ENCODE measurements around the gene E2F3. TPM values are rescaled to one million over a fixed set of nuclear protein-coding genes. Genes with fewer than 3 reads are reported as not detected.

Gene E2F3
- total RNA-seq, result 6.5 TPM
- long read RNA-seq, partial matches to known transcripts, result 8 of 10 reads
- long read RNA-seq, other reads (novel, unspliced or antisense), result 2 of 10 reads

DNA sequence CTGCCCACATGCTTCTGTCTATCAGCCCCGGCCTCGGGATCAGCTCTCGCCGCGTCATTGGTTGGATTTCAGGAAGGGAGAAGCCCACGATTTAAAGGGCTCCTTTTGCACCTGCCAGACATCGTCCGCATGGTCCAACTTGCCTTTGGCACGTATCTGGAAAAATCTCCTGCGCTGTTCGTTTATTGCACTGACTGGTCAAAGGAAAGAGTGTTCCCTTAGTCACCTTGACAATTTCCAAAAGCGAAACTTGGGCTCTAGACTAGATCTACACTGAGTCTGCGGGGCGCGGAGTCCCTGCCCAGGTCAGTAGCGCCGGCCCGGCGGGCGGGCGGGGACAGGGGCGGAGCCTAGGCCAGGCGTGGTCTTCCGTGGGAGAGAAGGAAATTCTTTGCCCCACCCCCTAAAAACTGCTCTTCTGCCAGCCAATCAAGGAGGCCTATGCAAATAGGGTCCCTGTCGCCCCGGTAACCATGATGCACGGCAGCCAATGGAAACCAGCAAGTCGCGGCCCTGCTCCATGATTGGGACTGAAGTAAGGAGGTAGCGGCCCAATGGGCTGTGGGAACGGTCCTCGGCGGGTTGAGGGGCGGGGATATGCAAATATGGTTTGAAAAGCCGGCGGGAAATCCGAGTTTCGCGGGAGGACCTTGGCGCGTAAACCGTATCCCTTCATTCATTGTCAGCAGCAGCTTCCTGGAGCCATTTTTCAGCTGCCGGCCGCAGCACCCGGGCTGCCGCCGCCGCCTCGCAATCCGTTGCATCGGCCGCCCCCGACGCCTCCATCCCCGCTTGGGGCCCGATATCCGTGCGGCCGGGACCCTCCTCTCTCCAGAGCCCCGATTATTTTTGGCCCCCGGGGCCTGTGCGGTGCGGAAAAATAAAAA, at the start of gene E2F3:
TSS of gene E2F3 (plus strand) at position 675 of the 887 bp plus-strand sequence. CDS start 354 bp downstream, outside the sequence.
- peak; percentile 100 for DNase-seq
- intact Hi-C loops (cut with DNase I), result loop anchor here (5.0 kb wide), 2 partner anchors 109 to 131 kb away; partner anchors contain the start of gene CDKAL1
- peak; percentile 94 for ATAC-seq (ENCODE audit: poor library complexity)

DNA sequence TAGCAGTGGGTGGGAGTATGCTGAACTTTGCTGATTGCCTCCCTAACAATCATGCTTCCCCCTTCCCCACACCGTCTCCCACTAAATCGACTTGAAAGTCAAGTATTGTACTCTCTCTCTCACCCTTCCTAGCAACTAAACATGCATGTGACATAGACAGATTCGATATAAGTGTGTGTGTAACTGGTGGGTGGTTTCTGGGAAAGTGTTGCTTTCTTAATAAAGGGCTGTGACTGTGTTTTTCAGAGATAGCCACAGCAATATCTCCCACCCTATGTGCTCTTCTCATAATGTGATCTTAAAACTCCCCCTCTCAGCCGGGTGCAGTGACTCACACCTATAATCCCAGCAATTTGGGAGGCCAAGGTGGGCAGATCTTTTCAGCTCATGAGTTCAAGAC, 49.3 kb upstream of the E2F3 start:
- ATAC-seq (ENCODE audit: poor library complexity) (no peak), DNase-seq (no peak)
- intact Hi-C loops (cut with DNase I), result no loop called here

DNA sequence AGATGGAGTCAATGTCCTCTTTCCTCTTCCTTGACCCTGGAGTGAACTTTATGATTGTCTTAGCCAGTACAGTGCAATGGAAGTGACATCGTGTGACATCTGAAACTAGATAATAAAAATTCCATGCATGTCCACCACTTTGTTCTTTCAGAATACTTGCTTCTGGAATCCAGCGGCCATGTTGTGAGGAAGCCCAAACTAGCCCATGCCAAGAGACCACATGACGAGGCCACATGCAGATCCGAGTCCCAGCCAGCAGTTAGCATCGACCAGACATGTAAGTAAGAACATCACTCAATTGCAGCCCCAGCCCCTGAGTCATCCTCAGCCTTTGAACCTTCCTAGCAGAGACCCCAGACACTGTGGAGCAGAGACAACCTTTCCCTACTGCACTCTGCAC, 48.5 kb upstream of the E2F3 start:
- no peak for ATAC-seq (ENCODE audit: poor library complexity)
- intact Hi-C loops (cut with DNase I), result no loop called here
- no peak for DNase-seq

DNA sequence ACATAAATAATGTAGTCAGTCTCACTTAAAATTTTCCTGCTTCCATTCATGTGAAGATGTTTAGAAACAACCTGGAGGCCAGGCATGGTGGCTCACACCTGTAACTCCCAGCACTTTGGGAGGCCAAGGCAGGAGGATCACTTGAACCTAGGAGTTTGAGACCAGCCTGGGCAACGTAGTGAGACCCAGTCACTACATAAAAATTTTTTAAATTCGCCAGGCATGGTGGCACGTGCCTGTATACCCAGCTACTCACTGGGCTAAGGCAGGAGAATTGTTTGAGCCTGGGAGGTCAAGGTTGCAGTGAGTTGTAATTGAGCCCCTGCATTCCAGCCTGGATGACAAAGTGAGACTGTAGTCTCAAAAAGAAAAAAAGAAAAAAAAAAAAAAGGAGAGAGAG, 47.3 kb upstream of the E2F3 start:
- no peak for ATAC-seq (ENCODE audit: poor library complexity)
- no peak for DNase-seq
- intact Hi-C loops (cut with DNase I), result no loop called here

DNA sequence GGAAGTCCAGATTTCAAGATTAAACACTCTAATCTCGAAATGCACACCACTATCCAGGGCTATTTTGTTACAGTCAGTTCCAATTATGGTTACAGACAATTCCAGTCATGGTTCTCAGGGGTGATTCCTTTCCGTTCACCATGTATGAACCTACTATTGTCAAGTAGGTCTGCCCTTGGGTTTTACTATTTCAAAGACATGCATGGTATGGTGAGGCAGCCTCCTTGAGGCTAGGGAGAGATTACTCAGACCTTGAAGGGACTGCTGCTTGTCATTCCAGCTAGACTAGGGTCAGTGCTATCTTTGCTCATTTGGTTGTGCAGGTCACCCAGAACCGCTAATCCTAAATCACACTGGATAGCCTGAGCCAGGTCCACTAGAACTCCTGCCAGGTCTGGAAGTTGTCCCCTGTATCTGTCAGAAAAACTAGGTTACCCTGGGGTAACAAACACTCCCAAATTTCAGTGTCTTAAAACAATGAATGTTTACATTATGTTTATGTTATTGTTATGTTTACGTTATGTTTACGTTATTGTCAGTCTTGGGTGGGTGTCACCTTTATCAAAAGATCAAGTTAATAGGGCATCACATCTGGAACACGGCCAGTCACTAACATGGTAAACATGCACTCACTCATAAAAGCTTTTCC, 41.1 kb upstream of the E2F3 start:
- ATAC-seq (ENCODE audit: poor library complexity), result no peak
- DNase-seq, result no peak
- intact Hi-C loops (cut with DNase I), result no loop called here

DNA sequence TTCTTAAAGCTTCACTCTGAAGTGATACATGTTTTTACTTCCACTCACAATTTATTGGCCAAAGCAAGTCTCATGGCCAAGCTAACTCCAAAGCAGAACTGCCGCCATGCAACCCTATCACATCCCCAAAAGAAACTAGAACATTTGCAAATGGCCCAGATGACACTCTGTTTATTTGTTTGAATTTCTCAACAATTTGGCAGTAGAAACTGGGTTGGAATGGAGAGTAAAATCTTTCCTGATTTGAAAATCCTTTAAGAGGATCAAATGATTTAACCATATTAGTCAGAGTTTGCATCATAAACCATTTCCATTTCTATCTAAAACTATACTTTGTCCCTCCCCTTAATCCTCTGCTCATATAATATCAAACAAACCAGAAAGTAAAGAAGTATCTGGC, 39.1 kb upstream of the E2F3 start:
- no peak for DNase-seq

DNA sequence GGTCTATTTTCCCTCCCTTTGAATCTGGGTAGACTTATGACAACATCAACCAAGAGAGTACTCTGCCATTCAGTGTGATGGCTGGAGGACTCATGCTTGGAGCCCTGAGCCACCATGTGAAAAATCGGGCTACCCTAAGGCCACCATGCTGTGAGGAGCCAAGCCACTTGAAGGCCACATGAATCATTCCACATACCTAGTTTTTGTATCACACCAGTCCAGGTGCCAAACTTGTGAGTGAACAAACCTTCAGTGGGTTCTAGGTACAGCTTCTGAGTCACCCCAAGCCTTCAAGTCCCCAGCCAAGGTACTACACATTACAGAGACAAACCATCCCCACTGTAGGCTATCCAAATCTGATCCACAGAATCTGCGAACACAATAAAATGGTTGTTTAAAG, 37.4 kb upstream of the E2F3 start:
- intact Hi-C loops (cut with DNase I), result no loop called here

More for the DNA sequence above, 39.1 kb upstream of the E2F3 start:
- intact Hi-C loops (cut with DNase I), result no loop called here
- no peak for ATAC-seq (ENCODE audit: poor library complexity)

DNA sequence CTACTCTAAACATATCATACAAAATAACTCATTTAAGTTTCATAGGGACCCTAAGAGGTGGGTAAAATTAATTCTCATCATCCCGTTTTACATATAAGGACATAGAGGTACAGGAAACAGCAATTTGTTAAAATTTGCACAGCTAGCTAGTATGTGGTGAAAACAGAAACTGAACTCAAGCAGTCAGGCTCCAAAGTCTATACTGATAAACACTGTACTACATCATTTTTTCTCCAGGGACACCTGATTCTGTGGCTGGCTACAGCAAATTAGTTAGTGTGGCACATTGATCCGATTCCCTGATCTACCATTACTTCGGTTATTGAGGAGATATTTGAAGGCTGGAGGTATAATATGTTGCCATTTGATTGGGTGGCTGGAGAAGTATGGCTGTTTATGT, 36.2 kb upstream of the E2F3 start:
- intact Hi-C loops (cut with DNase I), result no loop called here
- ATAC-seq (ENCODE audit: poor library complexity) (no peak), DNase-seq (no peak)

More for the DNA sequence above, 37.4 kb upstream of the E2F3 start:
- DNase-seq, result no peak
- ATAC-seq (ENCODE audit: poor library complexity), result no peak

DNA sequence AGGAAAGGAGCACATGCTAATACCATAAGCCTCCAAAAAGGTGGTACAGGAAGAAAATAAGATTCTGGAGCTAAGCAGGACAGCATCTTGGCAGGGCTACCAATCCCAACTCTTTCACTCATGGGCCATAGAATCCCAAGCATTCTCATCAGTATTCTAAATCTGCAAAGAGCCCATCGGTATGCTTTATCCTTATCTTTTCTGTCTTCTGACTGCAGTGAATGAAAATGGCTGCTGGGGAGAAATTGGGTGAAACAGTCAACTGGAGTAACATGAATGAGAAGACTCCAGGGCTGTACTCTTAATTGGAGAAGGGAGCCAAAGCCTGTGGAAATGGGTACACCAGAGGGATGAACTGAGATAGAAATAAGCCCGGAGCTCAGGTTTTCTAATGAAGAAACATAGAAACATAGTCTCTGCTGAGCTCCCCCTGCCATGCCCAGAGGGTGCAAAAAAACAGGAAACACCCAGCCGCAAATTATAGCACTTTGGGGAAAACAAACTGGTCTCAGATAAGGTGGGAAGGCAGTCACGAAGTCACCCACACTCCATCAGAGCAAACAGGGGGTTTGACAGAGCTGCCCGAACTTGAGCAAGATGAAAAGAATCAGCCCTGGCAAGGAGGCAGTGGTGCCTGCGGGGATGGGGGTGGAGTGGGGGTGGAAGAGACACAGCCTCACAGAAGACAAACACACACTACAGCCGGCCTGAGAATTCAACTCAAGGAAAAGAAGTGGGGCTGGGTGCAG, 35.4 kb upstream of the E2F3 start:
- ATAC-seq (ENCODE audit: poor library complexity) (no peak), DNase-seq (no peak)
- intact Hi-C loops (cut with DNase I), result no loop called here

DNA sequence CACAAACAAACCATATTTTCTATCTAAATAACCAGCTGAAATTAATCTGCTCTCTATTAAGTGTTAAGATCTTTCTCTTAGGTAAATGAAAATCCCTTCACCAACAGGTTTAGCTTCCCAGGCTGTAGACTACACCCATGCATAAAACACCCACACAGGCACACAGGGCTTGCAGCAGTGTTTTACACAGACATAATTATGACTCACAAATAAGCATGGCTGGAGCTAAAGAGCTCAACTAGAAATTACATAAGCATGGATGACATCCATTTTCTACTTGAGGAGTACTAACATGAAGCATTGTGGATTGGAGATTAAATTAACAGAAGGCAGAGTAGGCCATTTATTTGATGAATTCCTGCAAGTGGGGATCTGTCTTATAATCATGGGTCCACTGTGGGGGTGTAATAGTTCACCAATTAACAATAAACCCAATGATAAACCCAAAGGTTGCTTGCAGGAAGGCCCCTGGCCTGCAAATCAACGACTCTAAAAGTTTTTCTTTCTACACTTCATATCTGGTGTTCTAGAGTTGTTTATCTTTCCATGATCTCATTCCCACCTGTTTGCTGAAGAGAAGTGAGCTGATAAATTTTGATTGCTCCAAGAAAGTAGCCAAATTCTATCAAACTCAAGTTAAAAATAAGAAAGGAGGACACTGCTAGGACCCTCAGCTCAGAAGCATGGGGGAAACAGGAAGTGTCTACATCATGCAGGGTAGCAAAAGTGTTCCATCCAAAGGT, 33.8 kb upstream of the E2F3 start:
- DNase-seq (no peak), ATAC-seq (ENCODE audit: poor library complexity) (no peak)
- intact Hi-C loops (cut with DNase I), result no loop called here

DNA sequence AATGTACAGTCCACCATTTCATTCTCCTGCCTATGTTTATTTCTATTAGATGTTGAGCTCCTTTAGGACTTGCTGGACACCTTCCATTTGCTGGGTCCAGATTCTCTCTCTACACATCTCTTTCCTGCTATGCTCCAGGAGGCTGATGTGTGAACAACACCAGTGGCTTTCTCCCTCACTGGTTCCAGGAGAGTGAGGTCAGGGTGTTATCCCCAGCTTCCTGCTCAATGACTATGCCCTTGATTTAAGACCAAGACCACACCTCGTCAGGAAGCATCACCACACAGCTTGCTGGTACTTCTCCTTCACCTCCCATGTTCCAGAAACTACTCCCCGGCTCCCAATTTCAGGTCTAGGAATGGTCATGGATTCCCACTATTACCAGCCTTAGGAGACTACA, 31.3 kb upstream of the E2F3 start:
- ATAC-seq (ENCODE audit: poor library complexity), result no peak
- no peak for DNase-seq
- intact Hi-C loops (cut with DNase I), result no loop called here

DNA sequence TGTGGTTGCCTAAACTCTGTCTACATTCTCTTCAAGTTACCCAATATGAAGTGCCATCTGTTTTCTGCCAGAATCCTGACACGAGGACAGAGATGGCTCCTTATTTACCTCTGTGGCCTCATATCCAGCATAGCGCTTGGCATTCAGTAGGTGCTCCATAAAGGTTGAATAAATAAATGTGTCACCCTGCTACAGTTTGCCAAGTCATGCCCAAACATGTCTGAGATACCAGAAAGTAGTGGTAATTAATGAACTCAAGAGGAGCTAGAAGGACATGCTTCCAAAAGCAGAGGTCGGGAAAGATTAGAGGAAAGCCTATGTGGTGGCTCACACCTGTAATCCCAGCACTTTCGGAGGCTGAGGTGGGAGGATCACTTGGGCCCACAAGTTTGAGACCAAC, 30.9 kb upstream of the E2F3 start:
- intact Hi-C loops (cut with DNase I), result no loop called here
- no peak for DNase-seq
- no peak for ATAC-seq (ENCODE audit: poor library complexity)

DNA sequence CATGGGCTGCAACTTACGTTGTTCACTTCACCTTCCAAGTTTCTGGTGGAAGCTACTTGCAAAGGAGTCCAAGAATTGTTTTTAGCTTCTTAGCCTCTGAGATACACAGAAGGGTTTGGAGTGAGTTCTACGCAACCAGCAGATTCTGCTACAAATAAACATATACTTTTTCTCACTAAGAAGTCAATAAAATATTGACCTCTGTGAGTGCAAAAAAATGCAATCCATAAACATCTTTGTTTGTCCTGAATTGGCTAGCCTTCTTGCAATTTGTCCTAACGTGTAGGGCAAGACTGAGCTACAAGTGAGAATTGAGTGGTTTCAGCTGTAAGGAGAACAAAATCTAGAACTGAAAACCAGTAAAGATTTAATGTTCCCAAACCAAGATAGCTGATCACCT, 26.2 kb upstream of the E2F3 start:
- ATAC-seq (ENCODE audit: poor library complexity) (no peak), DNase-seq (no peak)
- intact Hi-C loops (cut with DNase I), result no loop called here

DNA sequence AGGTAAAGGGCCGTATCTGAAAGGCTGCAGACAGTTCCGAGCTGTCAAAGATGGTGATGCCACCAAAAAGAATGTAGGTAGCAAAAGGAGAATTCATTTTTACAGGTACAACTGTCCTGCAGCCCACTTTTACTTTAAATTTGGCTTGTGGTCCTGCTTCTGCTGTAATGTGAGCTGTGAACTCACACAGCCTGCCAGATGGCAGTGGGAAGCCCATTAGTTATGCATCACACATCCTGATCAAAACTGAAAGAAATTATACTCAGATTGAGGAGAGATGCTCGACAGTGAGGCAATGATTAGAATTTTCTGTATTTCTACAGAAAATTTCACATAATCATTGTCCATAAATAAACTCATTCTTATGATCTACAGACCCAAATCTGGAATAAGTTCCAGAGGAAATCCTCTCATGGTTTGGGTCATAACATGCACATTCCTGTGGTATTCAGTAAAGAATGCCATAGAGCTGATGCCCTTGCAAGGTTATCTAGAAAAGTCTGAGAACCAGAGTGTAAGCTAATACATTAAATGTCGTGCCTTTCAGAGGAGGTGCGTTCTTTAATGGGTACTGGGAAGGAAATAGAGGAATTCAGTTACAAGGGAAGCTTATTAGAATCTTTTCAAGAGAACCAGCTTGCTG, 23.9 kb upstream of the E2F3 start:
- DNase-seq (no peak), ATAC-seq (ENCODE audit: poor library complexity) (no peak)
- intact Hi-C loops (cut with DNase I), result no loop called here

DNA sequence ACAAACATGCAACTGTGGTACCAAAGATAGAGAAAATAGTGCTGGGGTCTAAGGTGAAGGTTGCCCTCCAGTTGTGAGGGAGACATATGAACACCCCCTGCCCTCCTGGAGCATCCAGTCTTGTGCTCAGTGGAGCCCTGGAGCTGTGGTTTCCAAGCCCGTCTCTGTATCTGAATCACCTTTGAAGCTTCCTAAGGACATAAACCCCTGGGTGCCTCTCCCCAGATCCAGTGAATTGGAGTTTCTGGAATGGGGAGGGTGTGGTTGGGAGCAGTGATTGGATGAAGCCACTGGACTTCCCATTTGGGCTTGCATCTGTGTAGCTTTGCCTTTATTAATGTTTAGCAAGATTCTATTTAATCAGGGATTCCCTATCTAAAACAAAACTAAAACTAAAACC, 22.4 kb upstream of the E2F3 start:
- intact Hi-C loops (cut with DNase I), result no loop called here
- DNase-seq, result no peak
- no peak for ATAC-seq (ENCODE audit: poor library complexity)

DNA sequence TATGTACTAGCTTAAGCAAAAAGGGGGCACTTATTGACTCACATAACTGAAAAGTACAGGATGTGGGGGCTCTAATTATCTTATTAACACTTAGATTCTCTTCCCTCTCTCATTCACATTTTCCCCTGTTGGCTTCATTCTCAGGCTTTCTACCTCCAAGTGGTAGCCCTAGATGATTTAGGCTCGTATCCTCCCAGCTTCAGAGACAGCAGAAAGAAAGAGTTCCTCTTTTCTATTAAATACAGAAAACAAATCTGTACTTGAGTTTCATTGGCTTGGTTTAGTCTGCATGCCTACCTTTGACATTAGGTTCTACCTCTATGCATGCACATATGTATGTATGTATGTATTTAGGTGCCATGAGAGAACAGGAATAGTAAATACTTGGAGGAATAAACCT, 15.5 kb upstream of the E2F3 start:
- DNase-seq (no peak), ATAC-seq (ENCODE audit: poor library complexity) (no peak)
- intact Hi-C loops (cut with DNase I), result no loop called here

DNA sequence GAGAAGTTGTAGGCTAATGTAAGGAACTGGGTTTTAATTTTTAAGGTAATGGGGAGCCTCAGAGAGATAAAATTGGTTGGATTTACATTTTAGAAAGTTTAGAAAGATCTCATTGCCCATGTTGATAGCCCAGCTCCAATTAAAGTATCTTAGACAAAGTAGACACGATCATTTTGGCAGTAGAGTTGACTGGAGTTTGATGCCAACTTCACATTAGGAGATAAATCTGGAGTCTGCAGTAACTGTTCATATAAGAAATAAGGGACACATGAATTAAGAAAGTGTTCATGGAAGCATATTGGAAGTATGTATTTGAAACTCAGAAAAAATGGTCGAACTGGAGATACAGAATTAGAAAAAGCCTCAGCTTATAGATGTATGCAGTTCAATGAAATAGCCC, 12.6 kb upstream of the E2F3 start:
- intact Hi-C loops (cut with DNase I), result no loop called here
- ATAC-seq (ENCODE audit: poor library complexity), result no peak

DNA sequence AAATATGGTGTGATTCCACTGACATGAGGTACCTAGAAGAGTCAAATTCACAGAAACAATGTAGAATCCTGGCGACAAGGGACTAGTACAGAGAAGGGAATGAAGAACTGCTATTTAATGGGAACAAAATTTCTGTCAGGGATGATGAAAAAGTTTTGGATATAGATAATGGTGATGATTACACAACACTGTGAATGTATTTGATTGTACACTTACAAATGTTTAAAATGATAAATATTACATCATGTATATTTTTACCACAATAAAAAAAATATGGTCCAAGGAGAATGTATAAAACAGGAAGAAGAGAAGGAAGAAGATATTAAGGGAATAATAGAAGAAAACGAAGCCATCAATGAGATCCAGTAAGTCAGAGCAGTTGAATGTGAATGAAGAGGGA, 8.4 kb upstream of the E2F3 start:
- ATAC-seq (ENCODE audit: poor library complexity) (no peak), DNase-seq (no peak)
- intact Hi-C loops (cut with DNase I), result no loop called here

More for the DNA sequence above, 12.6 kb upstream of the E2F3 start:
- no peak for DNase-seq
